NCI-H2196 treated with DMSO at 0.1 percent for 48 hours (cell line): ENCODE measurements around the gene GGPS1.
"Not testable (repeated sequence)": the region's sequence is repeated elsewhere in the genome, so short reads cannot be mapped to it uniquely, and the experiment has no call there.

Source experiments
- DNase-seq: peaks from one replicate; lab custom pipeline; 2025; ENCODE audit not compliant: unreplicated experiment; lab: John Stamatoyannopoulos, UW

GGPS1 gene

GRCh38 chr1:235328271-235329138 is at the start of gene GGPS1:
Gene GGPS1, plus strand, starts transcription at chr1:235328570. Its CDS starts 6,695 bp downstream, at chr1:235335265.
- peak; percentile 91 for DNase-seq

DNA sequence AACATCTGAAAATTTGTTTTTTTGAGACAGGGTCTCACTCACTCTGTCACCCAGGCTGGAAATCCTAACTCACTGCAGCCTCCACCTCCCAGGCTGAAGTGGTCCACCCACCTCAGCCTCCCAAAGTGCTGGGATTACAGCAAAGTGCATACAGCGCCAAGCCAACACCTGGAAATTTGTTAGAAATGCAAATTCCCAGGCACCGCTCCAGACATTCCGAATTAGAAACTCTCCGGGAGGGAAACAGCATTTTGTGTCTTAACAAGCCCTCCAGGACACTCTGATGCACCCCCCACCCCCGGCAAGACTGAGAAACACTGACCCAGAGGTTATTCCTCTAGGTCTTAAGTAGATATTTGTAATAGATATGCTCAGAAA is 49.5 kb upstream of the GGPS1 start:
- no peak for DNase-seq

DNA sequence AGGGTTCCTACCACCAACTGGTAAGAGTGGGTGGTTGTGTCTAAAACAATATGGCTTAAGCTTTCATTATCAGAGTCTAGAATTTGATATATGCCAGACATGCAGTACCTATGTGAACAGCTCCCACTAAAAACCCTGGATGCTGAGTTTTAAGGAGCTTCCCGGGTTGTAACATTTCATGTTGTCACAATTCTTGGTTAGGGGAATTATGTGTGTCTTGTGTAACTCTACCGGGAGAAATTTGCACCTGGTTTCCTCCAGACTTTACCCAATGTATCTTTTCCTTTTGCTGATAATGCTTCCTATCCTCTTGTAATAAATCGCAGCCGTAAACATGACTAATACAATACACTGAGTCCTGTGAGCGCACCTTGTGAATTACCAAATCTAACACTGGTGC is 48.7 kb upstream of the GGPS1 start:
- DNase-seq: no peak

- DNase-seq: no peak
Measured at GRCh38 chr1:235280467-235280866, 47.9 kb upstream of the GGPS1 start.

- DNase-seq: not testable (repeated sequence)
Measured at GRCh38 chr1:235283636-235284035, 44.7 kb upstream of the GGPS1 start.

DNA sequence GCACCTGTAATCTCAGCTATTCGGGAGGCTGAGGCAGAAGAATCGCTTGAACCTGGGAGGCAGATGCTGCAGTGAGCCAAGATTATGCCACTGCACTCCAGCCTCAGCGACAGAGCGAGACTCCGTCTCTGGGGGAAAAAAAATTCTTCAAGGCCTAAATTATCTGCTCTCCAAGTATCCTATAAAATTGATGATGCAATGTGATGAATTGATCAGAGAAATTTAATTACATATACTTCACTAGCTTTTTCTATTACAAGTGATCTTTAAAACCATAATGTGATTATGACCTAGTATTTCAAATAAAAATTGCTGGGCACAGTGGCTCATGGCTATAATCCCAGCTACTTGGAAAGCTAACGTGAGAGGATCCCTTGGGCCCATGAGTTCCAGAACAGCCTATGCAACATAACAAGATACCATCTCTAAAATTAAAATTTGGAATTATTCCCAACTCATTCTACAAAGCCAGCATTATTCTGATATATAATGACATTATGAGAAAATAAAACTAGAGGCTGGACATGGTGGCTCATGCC is 44.1 kb upstream of the GGPS1 start:
- DNase-seq: no peak

DNA sequence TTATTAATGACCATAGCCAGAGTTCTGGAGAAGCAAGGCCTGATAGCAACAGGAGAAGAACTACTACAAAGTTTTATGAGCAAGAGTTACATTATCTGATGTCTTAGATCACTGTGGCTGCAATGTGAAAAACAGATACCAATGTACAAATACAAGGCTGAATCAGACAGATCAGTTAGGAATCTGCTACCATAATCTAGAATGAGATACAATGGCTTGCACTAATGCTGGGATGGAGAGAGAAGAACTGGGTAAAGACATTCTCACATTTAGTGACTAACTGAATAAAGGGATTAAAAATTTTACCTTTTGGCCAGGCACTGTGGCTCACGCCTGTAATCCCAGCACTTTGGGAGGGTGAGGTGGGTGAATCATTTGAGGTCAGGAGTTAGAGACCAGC is 41.7 kb upstream of the GGPS1 start:
- DNase-seq: no peak

DNA sequence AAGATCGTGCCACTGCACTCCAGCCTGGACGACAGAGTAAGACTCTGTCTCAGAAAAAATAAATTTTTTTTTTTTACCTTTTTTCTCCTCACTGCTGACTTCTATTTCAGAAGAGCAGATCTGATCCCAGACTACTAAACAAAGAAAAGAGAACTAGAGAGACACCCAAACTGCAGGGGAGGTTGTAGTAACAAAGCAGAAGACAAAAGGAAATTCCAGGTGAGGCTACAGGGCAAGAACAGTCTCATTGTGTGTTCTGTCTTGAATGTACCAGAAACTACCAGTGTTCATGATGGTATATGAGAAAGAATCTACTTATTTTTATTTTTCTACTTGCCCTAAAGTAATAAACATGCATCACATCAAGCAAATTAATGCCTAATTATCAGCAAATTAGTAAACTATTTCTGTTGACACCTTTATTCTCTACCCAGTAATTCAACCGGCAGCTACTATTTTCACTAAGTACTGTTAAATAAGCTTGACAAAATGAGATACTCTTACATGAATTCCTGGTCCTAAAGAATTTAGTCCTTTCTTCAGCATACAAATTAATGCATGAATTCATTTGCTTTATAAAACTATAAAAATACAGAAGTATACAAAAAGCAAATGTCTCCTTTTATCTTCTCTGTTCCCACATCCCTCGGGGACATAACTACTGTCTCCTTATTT is 41.0 kb upstream of the GGPS1 start:
- DNase-seq: no peak

DNA sequence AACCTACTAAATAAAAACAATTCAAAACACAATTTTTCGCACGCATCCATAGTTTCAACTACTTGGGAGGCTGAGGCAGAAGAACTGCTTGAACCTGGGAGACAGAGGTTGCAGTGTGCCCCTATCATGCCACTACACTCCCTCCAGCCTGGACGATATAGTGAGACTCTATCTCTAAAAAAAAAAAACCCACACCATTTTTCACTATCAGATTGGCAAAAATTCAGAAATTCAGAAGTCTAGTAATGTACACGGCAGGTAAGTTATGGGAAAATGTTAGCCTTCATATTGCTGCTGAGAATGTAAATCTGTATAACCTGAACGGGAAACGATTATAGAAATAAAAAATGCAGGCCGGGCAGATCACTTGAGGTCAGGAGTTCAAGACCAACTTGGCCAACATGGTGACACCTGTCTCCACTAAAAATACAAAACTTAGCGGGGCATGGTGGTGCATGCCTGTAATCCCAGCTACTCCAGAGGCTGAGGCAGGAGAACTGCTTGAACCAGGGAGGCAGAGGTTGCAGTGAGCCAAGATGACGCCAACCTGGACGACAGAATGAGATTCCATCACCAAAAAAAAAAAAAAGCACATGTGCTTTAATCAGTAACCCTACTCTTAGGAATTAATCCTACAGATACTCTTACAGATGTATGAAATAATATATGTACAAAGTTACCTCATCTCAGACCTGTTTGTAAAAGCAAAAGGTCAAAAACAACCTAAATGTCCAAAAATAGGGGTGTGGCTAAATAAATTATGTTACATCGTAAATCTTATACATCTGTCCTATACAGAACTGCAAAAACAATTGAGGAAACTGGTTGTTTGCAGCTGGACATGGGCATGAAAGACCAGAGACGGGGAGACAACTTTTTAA is 38.3 kb upstream of the GGPS1 start:
- no peak for DNase-seq

GRCh38 chr1:235290740-235291502 is 37.4 kb upstream of the GGPS1 start:
- DNase-seq: no peak

GRCh38 chr1:235291599-235292091 is 36.7 kb upstream of the GGPS1 start:
- no peak for DNase-seq

DNA sequence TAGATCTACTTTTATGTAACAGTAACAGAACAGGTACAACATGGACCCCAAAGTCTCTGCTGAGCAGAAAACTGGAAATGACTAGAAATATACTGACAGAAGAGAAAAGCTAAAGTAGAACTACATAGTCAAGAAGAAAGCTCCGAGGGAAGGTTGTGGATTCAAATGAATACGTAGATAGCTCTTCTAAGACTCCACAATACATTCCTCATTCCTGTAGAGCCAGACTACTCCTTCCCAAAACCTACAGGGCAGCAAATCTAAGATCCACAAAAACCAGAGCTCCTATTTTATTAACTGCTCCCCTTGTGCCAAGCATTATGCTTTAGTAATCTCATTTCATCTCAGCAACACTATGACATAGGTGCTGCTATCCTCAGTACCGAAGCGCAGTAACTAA is 35.6 kb upstream of the GGPS1 start:
- DNase-seq: no peak

DNA sequence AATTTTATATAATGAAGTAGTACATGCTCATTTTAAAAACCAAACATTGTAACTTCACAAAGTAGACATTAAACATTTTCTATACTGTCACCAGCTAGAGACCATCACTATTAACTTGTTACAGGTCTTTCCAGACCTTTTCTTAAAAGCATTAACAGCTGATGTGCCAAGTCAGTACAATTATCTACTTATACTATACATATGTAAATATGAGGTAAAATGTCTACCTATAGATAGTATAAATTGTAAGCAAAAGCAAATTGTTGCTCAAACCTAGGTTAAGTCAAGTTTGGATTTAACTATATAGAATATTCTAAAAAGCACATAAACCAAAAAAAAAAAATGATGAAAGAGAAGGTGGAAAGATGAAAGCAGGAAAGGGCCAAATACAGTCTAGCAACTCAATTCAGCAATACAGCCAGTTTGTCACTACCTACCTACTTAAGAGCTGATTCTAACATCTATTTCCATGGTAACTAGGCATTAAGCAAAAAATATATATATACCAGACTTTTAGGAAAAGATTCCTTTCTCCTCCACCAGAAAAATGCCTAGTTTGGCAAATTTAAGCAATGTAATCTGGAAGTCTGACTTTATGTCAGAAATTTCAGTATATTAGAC is 34.9 kb upstream of the GGPS1 start:
- DNase-seq: no peak

- no peak for DNase-seq
Measured at GRCh38 chr1:235295902-235296350, 32.4 kb upstream of the GGPS1 start.

- DNase-seq: no peak
Measured at GRCh38 chr1:235296729-235297128, 31.6 kb upstream of the GGPS1 start.

DNA sequence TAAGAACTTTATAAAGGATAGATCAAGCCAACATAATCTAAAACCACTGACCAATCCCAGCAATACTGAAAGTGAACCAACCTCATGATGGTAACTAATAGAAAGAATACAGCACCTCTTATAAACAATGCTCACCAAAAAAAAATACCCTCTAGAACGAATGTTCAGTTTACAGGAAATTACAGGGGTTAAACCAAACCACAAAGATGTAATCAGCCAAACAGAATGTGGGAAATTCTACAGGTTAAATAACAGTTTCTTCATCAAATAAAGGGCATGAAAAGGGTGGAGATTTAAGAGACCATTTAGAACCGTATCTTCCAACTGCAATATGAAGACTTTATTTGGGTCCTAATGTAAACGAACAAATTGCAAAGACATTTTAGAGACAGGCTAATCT is 30.8 kb upstream of the GGPS1 start:
- no peak for DNase-seq

DNA sequence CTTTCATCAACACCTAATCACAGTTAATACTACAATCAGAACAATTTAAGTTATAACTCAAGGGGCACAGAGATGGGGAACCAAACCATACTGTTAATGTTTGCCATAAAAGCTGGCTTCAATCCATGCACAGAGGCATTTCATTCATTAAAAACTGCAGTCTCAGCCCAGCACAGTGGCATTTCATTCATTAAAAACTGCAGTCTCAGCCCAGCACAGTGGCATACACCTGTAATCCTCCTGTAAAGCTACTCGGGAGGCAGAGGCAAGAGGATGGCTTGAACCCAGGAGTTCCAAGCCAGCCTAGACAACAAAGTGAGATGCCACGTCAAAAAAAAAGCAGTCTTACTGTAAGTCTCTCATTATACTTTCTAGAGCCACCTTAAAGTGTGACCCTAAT is 29.6 kb upstream of the GGPS1 start:
- DNase-seq: no peak

DNA sequence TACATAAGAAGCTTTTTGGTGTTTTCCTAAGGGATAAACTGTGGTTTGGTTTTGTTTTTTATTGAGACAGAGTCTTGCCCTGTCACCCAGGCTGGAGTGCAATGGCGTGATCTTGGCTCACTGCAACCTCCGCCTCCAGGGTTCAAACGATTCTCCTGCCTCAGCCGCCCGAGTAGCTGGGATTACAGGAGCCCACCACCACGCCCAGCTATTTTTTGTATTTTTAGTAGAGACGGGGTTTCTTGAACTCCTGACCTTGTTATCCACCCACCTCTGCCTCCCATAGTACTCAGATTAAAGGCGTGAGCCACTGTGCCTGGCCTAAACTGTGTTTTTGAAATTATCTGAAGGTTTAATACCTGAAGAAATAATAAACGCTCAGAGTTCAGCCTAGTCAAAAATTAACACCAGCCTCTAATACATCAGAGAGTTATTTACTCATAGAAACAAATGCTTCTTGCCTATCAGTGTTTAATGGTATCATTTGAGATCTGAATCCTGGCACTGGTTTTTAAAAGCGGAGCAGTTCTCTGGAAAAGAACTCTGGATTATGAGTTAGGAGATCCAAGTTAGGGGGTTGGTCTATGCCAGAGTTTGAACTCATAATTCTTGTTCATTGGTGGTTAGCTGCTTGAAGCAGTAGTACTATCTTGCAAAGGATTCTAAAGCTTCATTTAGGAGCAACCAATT is 29.1 kb upstream of the GGPS1 start:
- DNase-seq: no peak

DNA sequence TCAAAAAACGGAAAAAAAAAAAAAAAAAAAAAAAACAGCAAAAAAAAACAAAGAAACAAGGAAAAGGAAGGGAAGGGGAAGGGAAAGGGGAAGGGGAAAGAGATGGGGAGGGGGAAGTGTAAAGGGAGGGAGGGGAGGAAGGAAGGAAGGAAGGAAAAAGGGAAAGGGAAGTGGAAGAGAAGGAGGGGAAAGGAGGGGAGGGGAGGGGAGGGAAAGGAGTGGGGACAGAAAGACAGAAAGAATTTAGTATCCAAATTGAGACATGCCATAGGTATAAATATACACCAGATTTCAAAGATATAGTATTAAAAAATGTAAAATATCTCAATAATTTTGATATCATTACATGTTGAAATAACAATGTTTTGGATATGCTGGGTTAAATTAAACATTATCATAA is 26.2 kb upstream of the GGPS1 start:
- no peak for DNase-seq
